GM23248 (cell line): ENCODE data around the gene PROCR.

Source experiments
- EZH2 ChIP-seq: fragments of 200-600 bp; sonication (generic); IDR thresholded peaks from 2 replicates; pipeline ENCODE4 v1.6.1; 2018; ENCODE audit warnings: antibody characterized with exemption, mild to moderate bottlenecking; ENCODE audit not compliant: insufficient read depth, poor library complexity, severe bottlenecking
- EZH2phosphoT487 ChIP-seq: fragments of 200-600 bp; sonication (generic); IDR thresholded peaks from 2 replicates; pipeline ENCODE4 v1.6.1; 2018; ENCODE audit warnings: antibody characterized with exemption, moderate library complexity, mild to moderate bottlenecking, low read depth; ENCODE audit not compliant: insufficient read depth

DNA sequence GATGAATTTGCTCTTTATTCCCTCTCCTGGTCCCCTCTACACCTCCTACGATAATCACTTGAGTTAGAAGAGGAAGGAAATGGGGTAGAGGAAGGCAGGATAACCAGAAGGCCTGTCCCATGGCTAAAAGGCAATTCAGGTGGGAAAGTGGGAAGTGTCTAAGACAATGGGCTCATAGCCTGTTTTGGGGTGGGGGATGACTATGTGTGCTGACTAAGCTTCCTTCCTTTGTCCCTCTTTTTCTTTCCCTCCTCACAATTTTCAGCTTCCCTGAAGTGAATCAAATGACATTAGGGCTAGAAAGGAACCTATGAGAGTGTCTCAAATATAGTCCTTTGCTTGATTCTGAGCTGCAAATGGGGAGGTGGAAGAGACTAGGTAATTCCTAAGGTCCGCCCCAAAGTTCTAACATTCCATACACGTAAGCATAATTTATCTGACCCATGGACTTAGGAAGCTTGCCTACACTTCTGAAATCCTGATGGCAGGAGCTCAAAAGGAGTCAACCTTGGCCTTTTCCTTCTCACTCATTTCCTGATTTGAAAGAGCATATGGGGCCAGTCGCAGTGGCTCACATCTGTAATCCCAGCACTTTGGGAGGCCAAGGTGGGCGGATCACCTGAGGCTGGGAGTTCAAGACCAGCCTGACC is 49.0 kb upstream of the PROCR start:
- no peak for TF ChIP-seq EZH2phosphoT487
- no peak for TF ChIP-seq EZH2
